ENCODE results near the gene CFH. TPM values are rescaled to one million over a fixed set of nuclear protein-coding genes. Genes with fewer than 3 reads are reported as not detected.

Gene CFH
- polyA plus RNA-seq, 3 donors, result 0.03 to 1.1 (median 0.36) TPM

DNA sequence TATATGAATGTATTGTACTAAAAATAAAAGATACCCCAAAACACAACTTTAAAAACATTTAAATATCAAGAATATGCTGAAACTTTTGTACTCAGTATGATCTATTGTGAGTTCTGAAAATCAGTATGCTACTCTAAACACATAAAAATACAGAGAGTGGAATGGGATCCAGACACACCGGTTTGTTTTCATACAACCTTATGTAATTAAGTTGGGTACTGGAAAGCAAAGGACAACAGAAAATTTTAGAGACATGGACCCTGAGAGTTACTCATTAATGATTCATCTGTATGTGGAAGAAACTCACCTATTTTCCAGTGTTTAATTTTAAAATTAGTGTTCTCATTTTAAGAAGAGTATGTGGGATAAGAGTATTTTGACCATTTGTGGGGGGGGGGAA lies 121.9 kb downstream of the CFH start:
- no peaks in the 10 kb centered on the region for H3K36me3 Mint-ChIP-seq
- H3K27ac Mint-ChIP-seq, result no peak overlapping the region
- TF ChIP-seq, protein P1, sequence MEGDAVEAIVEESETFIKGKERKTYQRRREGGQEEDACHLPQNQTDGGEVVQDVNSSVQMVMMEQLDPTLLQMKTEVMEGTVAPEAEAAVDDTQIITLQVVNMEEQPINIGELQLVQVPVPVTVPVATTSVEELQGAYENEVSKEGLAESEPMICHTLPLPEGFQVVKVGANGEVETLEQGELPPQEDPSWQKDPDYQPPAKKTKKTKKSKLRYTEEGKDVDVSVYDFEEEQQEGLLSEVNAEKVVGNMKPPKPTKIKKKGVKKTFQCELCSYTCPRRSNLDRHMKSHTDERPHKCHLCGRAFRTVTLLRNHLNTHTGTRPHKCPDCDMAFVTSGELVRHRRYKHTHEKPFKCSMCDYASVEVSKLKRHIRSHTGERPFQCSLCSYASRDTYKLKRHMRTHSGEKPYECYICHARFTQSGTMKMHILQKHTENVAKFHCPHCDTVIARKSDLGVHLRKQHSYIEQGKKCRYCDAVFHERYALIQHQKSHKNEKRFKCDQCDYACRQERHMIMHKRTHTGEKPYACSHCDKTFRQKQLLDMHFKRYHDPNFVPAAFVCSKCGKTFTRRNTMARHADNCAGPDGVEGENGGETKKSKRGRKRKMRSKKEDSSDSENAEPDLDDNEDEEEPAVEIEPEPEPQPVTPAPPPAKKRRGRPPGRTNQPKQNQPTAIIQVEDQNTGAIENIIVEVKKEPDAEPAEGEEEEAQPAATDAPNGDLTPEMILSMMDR (IDR thresholded peaks at IDR 0.05), result no peak
- H3K4me1 Mint-ChIP-seq, result no peaks in the 10 kb centered on the region
- no peak overlapping the region for H3K27ac ChIP-seq (ENCODE audit: low read depth in 1 of 2, low read length in 2 of 2)
- H4K20me1 ChIP-seq (ENCODE audit: insufficient read depth, low read length), result no peaks in the 10 kb centered on the region
- no peak overlapping the region for H3K9ac ChIP-seq (ENCODE audit: insufficient read depth, low read length, poor library complexity, severe bottlenecking)
- no peaks in the 10 kb centered on the region for H3K27me3 ChIP-seq (ENCODE audit: control insufficient read depth in 2 of 2, insufficient read depth in 2 of 2, low read length in 2 of 2)
- no peak for DNase-seq
- no peak overlapping the region for H3K4me3 ChIP-seq (replicated peaks in 1 of 3; ENCODE audit: low read depth in 2 of 3, low read length in 3 of 3)
- no peak overlapping the region for H2AFZ ChIP-seq (ENCODE audit: insufficient read depth, low read depth, low read length, poor library complexity, severe bottlenecking)
- H3K9me3 Mint-ChIP-seq, result peaks cover 0 to 6% (median 2%) of the 10 kb centered on the region in 7 donors
- H3K4me3 Mint-ChIP-seq, result no peak overlapping the region
- no peaks in the 10 kb centered on the region for H3K79me2 ChIP-seq (ENCODE audit: insufficient read depth, low read length)
- no peak overlapping the region for H3K4me2 ChIP-seq (replicated peaks; ENCODE audit: extremely low read depth, low read length, poor library complexity, severe bottlenecking)
- no peaks in the 10 kb centered on the region for H3K27me3 Mint-ChIP-seq (ENCODE audit: low read depth in 3 of 3)
- H3K36me3 ChIP-seq (replicated peaks in 1 of 2; ENCODE audit: control insufficient read depth in 1 of 2, insufficient read depth in 2 of 2, low read length in 2 of 2), result no peaks in the 10 kb centered on the region
- H3K4me1 ChIP-seq (ENCODE audit: control insufficient read depth in 1 of 2, insufficient read depth in 2 of 2, low read length in 2 of 2), result no peaks in the 10 kb centered on the region
- WGBS (ENCODE audit: insufficient coverage), result no CpG with 5 or more reads among the region's 1 CpG
- intact Hi-C loops (cut with micrococcal nuclease), result no loop called here
- no peaks in the 10 kb centered on the region for H3K9me3 ChIP-seq (replicated peaks in 1 of 2; ENCODE audit: control insufficient read depth in 1 of 2, insufficient read depth in 1 of 2, low read length in 2 of 2)

DNA sequence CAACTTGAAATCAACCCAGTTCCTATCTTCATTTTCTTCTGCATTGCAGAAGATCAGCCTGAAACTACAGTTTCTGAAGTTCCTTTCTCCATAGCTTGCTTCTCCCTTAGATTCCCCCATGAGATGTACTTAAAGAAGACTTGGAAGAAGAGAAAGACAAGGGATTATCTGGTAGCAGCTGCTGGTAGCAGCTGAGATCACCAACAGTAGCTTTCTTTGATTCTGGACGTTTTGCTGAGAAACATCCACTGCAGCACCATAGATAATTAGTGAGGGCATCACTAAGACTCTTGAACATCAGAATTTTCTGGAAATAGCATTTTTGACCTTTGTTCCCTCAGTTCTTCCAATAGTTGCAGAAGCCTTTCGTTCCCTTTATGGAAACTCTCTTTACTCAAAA lies 122.3 kb downstream of the CFH start:
- H3K9me3 ChIP-seq (replicated peaks in 1 of 2; ENCODE audit: control insufficient read depth in 1 of 2, insufficient read depth in 1 of 2, low read length in 2 of 2), result no peaks in the 10 kb centered on the region

More for the DNA sequence above, 122.3 kb downstream of the CFH start:
- Histone ChIP-seq H3K79me2 (ENCODE audit: insufficient read depth, low read length) (no peaks in the 10 kb centered on the region), H3K27me3 (ENCODE audit: control insufficient read depth in 2 of 2, insufficient read depth in 2 of 2, low read length in 2 of 2) (no peaks in the 10 kb centered on the region), H3K36me3 (replicated peaks in 1 of 2; ENCODE audit: control insufficient read depth in 1 of 2, insufficient read depth in 2 of 2, low read length in 2 of 2) (no peaks in the 10 kb centered on the region), H3K9ac (ENCODE audit: insufficient read depth, low read length, poor library complexity, severe bottlenecking) (no peak overlapping the region), H3K4me1 (ENCODE audit: control insufficient read depth in 1 of 2, insufficient read depth in 2 of 2, low read length in 2 of 2) (no peaks in the 10 kb centered on the region), H3K4me3 (replicated peaks in 1 of 3; ENCODE audit: low read depth in 2 of 3, low read length in 3 of 3) (no peak overlapping the region), H3K27ac (ENCODE audit: low read depth in 1 of 2, low read length in 2 of 2) (no peak overlapping the region), H3K4me2 (replicated peaks; ENCODE audit: extremely low read depth, low read length, poor library complexity, severe bottlenecking) (no peak overlapping the region), H2AFZ (ENCODE audit: insufficient read depth, low read depth, low read length, poor library complexity, severe bottlenecking) (no peak overlapping the region), H4K20me1 (ENCODE audit: insufficient read depth, low read length) (no peaks in the 10 kb centered on the region)
- H3K27ac Mint-ChIP-seq, result no peak overlapping the region
- no peak overlapping the region for H3K4me3 Mint-ChIP-seq
- H3K9me3 Mint-ChIP-seq, result peaks cover 0 to 6% (median 2%) of the 10 kb centered on the region in 7 donors
- intact Hi-C loops (cut with micrococcal nuclease), result no loop called here
- TF ChIP-seq, protein P1 (IDR thresholded peaks at IDR 0.05), result no peak
- H3K36me3 Mint-ChIP-seq, result no peaks in the 10 kb centered on the region
- no peaks in the 10 kb centered on the region for H3K4me1 Mint-ChIP-seq
- H3K27me3 Mint-ChIP-seq (ENCODE audit: low read depth in 3 of 3), result no peaks in the 10 kb centered on the region
- no peak for DNase-seq
- 50% methylated on average over 1 of the region's 2 CpGs for WGBS (ENCODE audit: insufficient coverage)

Measured in CD14-positive monocyte (primary cell).